Spinal cord (tissue), 10 donors: ENCODE results near the gene TARBP1. TPM values are rescaled to one million over a fixed set of nuclear protein-coding genes. Genes with fewer than 3 reads are reported as not detected.
A peak's percentile ranks its signal among the peaks of the same experiment; 100 is the strongest.
"Not testable (repeated sequence)": the region's sequence is repeated elsewhere in the genome, so short reads cannot be mapped to it uniquely, and the experiment has no call there.

Source experiments
- DNase-seq, 6 donors: peaks; one replicate each; pipeline versions ENCODE4 v3.0.0 to v3.0.0-alpha.2; 2013 to 2015; ENCODE audit warnings: low spot score in 6 of 6, low read depth in 4 of 6
- H3K27ac ChIP-seq: one replicate; pipeline ENCODE4 v1.5.1; 2013; ENCODE audit warnings: low read depth, low read length, control low read depth
- H3K27me3 ChIP-seq: one replicate; pipeline ENCODE4 v1.6.1; 2013; ENCODE audit warnings: low read length; ENCODE audit not compliant: control insufficient read depth, insufficient read depth
- H3K36me3 ChIP-seq: one replicate; pipeline ENCODE4 v1.6.1; 2013; ENCODE audit warnings: low read length; ENCODE audit not compliant: control insufficient read depth, insufficient read depth
- H3K4me1 ChIP-seq: one replicate; pipeline ENCODE4 v1.6.1; 2013; ENCODE audit warnings: low read length; ENCODE audit not compliant: control insufficient read depth, insufficient read depth
- H3K4me3 ChIP-seq: one replicate; pipeline ENCODE4 v1.5.1; 2013; ENCODE audit warnings: low read depth, low read length, control low read depth
- H3K9me3 ChIP-seq: one replicate; pipeline ENCODE4 v1.6.1; 2013; ENCODE audit warnings: low read length; ENCODE audit not compliant: control insufficient read depth, insufficient read depth
- WGBS: methylation state at CpG from one replicate; pipeline ENCODE4 v1.1.5; 2013; ENCODE audit warnings: missing lambda C conversion rate; ENCODE audit not compliant: insufficient coverage; 5-methylcytosine and 5-hydroxymethylcytosine counted together
- polyA plus RNA-seq, 2 donors: library from polyadenylated mRNA; unstranded; fragments of 120-200 nt; gene quantifications; one replicate each; pipeline ENCODE4 v1.2.1, GENCODE V29; 2013; ENCODE audit not compliant: insufficient read length in 2 of 2
- total RNA-seq, 2 donors: library from RNA; depleted of rRNA in 1 of 2; stranded (reverse); fragments of 120-200 nt in 1 of 2; fragments of >200 nt in 1 of 2; gene quantifications; one replicate each; pipeline versions ENCODE4 v1.2.3 to v1.2.4, GENCODE V29; 2013 to 2014
- donor health status: healthy.

Gene TARBP1
- total and polyA plus RNA-seq, 4 donors: 51.8 to 127 (median 73.6) TPM

DNA sequence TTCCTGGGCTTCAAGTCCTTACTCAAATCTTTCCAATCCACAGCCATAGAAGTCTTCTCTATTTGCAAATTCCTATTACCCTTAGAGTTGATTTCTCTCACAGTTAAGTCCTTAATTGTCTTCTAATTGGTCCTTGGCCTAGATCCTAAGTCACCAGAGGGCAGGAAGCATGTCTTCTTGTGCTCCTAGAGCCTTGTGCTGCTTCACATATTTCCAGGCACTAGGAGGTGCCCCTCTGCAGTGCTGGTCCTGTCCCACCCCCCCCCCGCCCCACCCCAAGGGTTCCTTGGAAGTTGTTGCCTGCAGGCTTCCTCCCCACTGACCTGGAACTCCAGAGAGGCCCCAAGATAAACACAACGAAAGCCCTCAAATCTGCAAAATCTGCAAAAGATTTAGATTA lies 28.1 kb upstream of the TARBP1 start:
- Histone ChIP-seq H3K4me1 (peaks cover 10% of the 10 kb centered on the region), H3K27ac (no peak overlapping the region), H3K4me3 (no peak overlapping the region), H3K36me3 (no peaks in the 10 kb centered on the region), H3K9me3 (no peaks in the 10 kb centered on the region), H3K27me3 (no peaks in the 10 kb centered on the region)
- no CpG with 5 or more reads among the region's 2 CpGs for WGBS
- DNase-seq: no peak

GRCh38 chr1:234505769-234506102 lies 26.8 kb upstream of the TARBP1 start:
- H3K27ac ChIP-seq: no peak overlapping the region
- H3K36me3 ChIP-seq: no peaks in the 10 kb centered on the region
- H3K27me3 ChIP-seq: no peaks in the 10 kb centered on the region

GRCh38 chr1:234504969-234505768 lies 26.2 kb upstream of the TARBP1 start:
- no peak overlapping the region for H3K4me3 ChIP-seq
- H3K9me3 ChIP-seq: no peaks in the 10 kb centered on the region
- no peaks in the 10 kb centered on the region for H3K27me3 ChIP-seq
- no peaks in the 10 kb centered on the region for H3K36me3 ChIP-seq
- peaks cover 10% of the 10 kb centered on the region for H3K4me1 ChIP-seq
- WGBS: 89% methylated on average over 2 of the region's 4 CpGs
- no peak for DNase-seq
- H3K27ac ChIP-seq: no peak overlapping the region

More at GRCh38 chr1:234505769-234506102, 26.8 kb upstream of the TARBP1 start:
- H3K9me3 ChIP-seq: no peaks in the 10 kb centered on the region
- DNase-seq: no peak
- H3K4me1 ChIP-seq: peaks cover 10% of the 10 kb centered on the region
- H3K4me3 ChIP-seq: no peak overlapping the region

DNA sequence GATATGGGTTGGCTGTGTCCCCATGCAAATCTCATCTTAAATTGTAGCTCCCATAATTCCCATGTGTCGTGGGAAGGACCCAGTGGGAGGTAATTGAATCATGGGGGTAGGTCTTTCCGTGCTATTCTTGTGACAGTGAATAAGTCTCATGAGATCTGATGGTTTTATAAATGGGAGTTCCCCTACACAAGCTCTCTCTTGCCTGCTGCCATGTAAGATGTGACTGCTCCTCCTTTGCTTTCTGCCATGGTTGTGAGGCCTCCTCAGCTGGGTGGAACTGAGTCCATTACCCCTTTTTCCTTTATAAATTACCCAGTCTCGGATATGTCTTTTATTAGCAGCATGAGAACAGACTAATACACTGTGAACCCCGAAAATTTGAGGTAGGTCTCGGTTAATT lies 25.3 kb upstream of the TARBP1 start:
- not testable (repeated sequence) for H3K36me3 ChIP-seq, DNase-seq, H3K27me3 ChIP-seq, H3K4me1 ChIP-seq, H3K9me3 ChIP-seq, H3K4me3 ChIP-seq, H3K27ac ChIP-seq
- WGBS: 100% methylated on average over 1 of the region's 5 CpGs

DNA sequence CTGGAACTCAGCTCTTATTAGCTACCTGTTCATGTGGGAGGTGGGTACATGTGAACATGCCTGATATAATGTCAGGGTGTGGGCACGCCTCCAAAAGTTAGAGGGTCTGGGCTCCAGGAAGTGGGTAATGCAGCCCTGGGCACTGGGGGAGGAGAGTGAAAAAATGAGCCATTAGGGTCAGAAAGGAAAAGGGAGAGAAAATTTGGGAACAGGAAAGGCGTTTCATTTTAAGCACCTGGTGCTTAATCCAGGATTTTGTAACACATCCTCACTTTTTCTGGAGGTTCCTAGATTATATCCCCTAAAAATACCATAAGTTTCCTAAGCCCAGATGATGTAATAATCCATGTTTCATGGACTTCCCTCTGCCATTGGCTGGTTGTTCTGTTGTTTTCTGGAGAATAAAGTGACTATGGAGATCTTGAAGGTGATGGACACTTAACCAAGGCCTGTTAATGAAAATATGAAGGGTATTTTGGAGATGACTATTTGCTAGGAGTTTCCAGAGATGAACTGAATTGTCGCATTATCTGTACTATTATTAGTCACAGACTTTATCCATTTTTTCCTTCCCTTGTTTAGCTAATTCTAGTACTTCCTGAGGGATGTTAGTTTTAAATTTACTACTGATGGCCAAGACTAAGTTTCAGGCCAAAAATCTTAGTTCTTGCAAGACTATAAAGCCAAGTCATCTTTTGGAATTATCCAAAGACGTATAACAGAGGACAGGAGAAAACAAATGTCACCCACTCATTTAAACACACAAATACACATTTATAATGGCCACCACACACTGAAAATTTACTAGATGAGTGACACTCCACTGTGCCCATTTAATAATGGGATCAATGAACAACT lies 24.4 kb upstream of the TARBP1 start:
- Histone ChIP-seq H3K4me1 (peaks cover 12% of the 10 kb centered on the region), H3K27ac (no peak overlapping the region), H3K9me3 (no peaks in the 10 kb centered on the region), H3K27me3 (no peaks in the 10 kb centered on the region), H3K4me3 (no peak overlapping the region), H3K36me3 (no peaks in the 10 kb centered on the region)
- 80% methylated on average over 1 of the region's 4 CpGs for WGBS
- no peak for DNase-seq

DNA sequence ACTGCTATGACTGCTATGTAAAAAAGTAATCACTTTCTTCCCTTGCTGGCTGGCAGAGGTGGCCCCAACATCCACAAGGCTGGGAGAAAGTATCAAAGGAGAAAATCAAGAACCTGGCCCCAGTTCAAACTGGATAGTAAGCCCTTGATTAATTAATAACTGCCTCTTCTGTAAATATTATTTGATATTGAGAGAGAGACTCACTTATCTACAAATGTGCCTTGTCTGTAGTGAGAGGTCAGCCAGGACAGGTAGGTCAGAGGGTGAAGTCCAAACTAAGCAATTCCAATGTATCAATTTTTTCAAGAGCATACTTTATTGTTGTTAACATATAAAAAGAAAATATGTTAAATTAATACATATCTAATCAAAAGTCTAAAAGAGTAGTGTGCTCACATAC lies 23.8 kb upstream of the TARBP1 start:
- Histone ChIP-seq H3K9me3 (no peaks in the 10 kb centered on the region), H3K4me3 (no peak overlapping the region), H3K4me1 (peaks cover 12% of the 10 kb centered on the region), H3K36me3 (no peaks in the 10 kb centered on the region), H3K27me3 (no peaks in the 10 kb centered on the region), H3K27ac (no peak overlapping the region)
- DNase-seq: no peak

DNA sequence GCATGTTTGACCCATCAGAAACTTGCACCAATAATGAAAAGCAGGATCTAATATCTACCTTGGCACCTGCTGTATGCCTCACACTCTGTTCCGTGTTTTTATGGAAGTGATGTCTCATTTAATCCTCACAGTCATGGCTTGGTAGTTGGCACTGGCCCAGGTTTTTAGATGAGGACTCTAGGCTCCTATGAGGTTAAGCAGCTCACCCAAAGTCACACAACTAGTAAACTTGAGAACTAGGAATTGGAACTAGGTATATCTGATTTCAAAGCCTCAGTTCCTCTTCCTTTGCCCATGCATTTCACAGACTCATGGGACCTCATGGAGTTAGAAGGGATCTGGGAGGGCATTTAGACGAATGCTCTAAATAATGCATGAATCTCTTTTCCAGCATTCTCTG lies 21.3 kb upstream of the TARBP1 start:
- no peaks in the 10 kb centered on the region for H3K36me3 ChIP-seq
- no peaks in the 10 kb centered on the region for H3K27me3 ChIP-seq
- peaks cover 12% of the 10 kb centered on the region for H3K4me1 ChIP-seq
- H3K9me3 ChIP-seq: no peaks in the 10 kb centered on the region
- DNase-seq: peak in 1 of 6 donors; percentile 53
- WGBS: 80% methylated on average over 1 of the region's 2 CpGs
- H3K4me3 ChIP-seq: no peak overlapping the region
- H3K27ac ChIP-seq: peak overlapping the region; percentile 95

DNA sequence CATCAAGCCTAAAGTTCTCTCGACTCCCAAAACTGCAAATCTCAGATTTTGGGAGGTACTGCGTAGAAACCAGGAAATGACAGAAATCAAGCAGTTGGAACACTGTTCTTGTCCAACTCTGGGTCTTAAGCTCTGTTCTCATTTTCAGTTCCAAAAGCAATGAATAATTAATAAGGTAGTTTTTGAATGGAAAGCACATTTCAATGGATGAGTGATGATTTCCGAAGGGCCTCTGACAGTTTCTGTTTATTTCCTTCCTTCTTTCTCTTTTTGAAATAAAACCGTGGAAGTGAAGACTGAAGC lies 20.9 kb upstream of the TARBP1 start:
- H3K9me3 ChIP-seq: no peaks in the 10 kb centered on the region
- WGBS: 57% methylated on average over 2 of the region's 4 CpGs
- H3K36me3 ChIP-seq: no peaks in the 10 kb centered on the region
- no peak for DNase-seq
- H3K4me1 ChIP-seq: peaks cover 12% of the 10 kb centered on the region
- H3K27ac ChIP-seq: peak overlapping the region; percentile 95
- no peaks in the 10 kb centered on the region for H3K27me3 ChIP-seq
- H3K4me3 ChIP-seq: peak overlapping the region; percentile 7

DNA sequence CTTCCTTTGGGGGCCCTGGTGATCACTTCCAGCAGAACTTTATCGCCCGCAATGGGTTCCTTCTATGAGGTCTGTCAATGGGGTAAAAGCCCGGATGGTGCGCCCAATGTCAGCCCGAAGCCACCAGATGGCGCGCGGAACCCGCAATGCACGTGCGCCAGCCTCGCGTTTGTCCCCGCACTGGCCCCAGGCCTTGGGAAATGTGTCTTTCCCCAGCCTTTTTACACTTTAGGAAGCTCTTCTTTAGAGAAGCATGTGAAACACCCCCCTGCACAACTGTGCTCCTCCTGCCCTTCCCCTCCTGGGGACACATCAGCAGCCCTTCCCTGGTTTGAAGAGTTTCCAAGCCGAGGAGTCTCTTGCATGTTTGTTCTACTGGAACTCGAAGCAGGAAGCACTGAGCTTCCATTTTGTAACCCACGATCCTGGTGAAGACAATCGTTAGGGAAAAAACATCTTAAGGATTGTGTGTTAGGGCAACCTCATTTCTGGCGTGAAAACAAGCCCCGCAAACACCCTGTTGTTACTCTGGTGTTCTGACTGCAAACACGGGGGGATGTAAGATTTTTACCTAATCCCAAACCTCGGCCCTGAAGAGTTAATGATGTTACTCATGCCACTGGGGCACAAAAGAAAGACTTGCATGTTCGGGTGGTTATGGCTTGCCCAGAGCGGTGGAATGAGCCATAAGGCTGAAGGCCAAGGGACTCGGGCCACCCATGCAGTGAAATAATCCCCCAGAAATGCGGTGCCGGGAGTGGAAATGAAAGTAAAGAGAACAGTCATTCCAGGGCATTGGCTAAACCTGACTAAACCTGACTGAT lies 20.4 kb upstream of the TARBP1 start:
- peak; percentile 78 to 96 (median 87) for DNase-seq
- WGBS: 12% methylated on average over 23 of the region's 27 CpGs
- peak overlapping the region; percentile 95 for H3K27ac ChIP-seq
- peaks cover 12% of the 10 kb centered on the region for H3K4me1 ChIP-seq
- no peaks in the 10 kb centered on the region for H3K9me3 ChIP-seq
- peak overlapping the region; percentile 7 for H3K4me3 ChIP-seq
- H3K36me3 ChIP-seq: no peaks in the 10 kb centered on the region
- no peaks in the 10 kb centered on the region for H3K27me3 ChIP-seq
